ENCODE results near the gene NEU1. TPM values are rescaled to one million over a fixed set of nuclear protein-coding genes. Genes with fewer than 3 reads are reported as not detected.
A peak's percentile ranks its signal among the peaks of the same experiment; 100 is the strongest.
"Not testable (repeated sequence)": the region's sequence is repeated elsewhere in the genome, so short reads cannot be mapped to it uniquely, and the experiment has no call there.

NEU1 gene
- total RNA-seq, 2 experiments from 2014 or later: 12.4 to 12.9 TPM

DNA sequence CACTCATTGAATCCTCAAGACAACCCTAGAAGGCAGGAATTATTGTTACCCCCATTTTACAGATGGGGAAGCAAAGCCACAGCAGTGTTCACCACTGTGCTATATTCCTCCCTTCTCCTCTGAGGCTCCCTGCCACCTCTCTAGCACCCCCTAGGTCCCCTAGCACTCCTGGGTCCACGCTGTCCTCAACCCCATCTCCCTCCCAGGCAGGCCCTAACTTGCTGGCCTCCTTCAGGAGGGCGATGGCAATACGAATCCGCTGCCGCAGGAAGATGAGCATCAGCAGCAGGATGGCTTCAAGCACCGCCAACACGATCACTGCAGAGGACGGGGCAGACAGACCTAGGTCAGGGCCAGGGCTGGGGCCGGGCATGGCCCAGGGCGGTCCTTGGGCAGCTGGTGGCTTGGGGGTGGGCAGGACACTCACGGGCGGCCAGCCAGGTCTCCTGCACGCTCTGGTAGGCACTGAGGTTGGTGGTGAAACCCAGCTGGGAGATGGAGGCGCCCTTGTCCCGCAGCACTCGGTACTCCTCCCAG is 7.8 kb upstream of the NEU1 start:
- Mint-ChIP-seq H3K4me3 (no peak overlapping the region), H3K36me3 (no peaks in the 10 kb centered on the region), H3K27ac (no peak overlapping the region), H3K27me3 (peaks cover 3% of the 10 kb centered on the region), H3K9me3 (no peaks in the 10 kb centered on the region), H3K4me1 (no peaks in the 10 kb centered on the region)
- DNase-seq: no peak

DNA sequence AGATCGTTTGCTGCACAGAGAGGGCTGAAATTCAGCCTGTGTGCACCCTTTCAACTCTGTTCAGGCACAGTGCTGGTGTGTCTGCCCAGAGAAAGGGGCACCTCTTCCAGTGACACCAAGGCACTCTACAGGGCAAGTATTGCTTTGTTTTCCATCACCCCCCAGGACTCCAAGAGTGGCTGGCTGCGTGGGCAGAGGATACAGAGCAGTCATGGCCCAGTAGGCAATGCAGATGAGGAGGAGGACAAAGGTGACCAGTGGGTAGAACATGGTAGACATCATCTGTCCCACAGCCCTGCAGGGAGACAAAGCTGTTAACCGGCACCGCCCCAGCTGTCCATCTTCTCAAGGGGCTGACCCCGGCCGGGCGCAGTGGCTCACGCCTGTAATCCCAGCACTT is 6.7 kb upstream of the NEU1 start:
- no peak overlapping the region for H3K4me3 Mint-ChIP-seq
- H3K9me3 Mint-ChIP-seq: no peaks in the 10 kb centered on the region
- H3K4me1 Mint-ChIP-seq: peaks cover 4% of the 10 kb centered on the region
- no peak for DNase-seq
- H3K27ac Mint-ChIP-seq: no peak overlapping the region
- no peaks in the 10 kb centered on the region for H3K36me3 Mint-ChIP-seq
- peaks cover 3% of the 10 kb centered on the region for H3K27me3 Mint-ChIP-seq

DNA sequence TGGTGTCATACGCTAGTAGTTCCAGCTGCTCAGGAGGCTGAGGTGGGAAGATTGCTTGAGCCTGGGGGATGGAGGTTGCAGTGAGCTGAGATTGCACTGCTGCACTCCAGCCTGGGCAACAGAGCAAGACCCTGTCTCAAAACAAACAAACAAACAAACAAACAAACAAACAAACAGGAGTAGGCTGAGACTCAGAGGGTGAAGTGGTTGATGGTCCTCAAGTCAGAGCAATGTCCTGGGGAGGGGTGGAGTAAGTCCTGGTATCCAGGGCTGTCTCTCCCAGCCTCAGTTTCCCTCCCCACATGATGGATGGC is 6.0 kb upstream of the NEU1 start:
- H3K36me3 Mint-ChIP-seq, H3K4me1 Mint-ChIP-seq: not testable (repeated sequence)

DNA sequence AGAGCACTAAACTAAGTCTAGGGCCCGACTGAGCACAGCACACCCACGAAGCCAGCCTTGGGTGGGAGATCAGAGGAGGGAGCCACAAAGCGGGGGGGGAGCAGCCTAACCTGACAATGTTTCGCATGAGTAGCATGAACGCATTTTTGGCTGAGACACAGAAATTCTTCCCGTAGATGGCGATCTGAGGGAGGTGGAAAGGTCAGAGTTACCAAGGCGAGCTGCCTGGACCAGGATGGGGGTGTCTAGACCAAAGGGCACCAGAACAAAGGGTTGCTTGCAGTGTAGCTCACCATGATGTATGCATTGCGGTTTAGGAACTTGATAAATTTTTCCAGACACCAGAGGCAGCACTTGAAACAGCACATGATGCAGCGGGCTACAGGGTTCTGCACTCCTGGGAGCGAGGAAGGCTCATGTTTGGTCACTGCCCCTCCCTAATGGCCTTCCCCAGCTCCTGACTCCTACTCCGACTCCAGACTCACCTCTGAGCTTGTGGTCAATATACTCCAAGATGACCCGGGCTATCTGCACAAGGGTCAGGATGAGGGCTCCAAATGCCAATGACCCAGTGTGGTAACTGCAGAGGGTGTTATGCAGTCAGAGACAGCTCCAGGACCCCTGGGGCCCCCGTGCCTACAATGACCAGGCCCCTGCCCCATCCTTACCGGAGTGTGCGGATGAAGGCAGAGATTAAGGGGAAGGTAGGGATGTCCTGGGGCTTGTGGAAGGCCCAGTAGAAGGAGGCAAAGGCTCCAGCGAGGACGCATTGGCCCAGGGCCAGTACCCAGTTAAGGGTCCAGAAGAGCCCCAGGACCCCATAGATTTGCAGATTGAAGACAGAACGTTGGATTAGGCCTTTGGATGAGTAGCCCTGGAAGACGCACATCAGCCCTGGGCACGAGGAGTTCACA is 2.8 kb upstream of the NEU1 start:
- Mint-ChIP-seq H3K4me3 (no peak overlapping the region), H3K4me1 (peaks cover 22% of the 10 kb centered on the region), H3K9me3 (no peaks in the 10 kb centered on the region), H3K36me3 (peaks cover 2% of the 10 kb centered on the region), H3K27me3 (no peaks in the 10 kb centered on the region), H3K27ac (no peak overlapping the region)
- no peak for DNase-seq

More for the DNA sequence above, 6.0 kb upstream of the NEU1 start:
- not testable (repeated sequence) for H3K27me3 Mint-ChIP-seq, DNase-seq, H3K27ac Mint-ChIP-seq, H3K4me3 Mint-ChIP-seq, H3K9me3 Mint-ChIP-seq

DNA sequence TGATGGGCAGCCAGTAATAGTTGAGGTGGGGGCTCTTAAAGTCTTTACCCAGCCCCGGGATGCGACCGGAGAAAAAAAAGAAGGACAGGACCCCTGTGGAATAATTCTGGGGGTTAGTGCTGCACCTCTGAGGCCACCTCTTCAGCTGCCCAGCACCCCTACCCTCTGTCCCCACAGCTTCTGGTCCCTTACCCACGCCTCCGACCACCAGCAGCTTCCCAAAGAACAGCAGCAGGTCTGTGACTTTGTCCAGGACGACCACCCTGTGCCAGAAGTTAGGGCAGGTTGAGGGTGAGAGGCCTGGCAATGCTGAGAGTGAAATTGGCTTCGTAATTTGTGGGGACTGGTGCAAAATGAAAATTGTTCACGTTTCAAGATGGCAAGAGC is 2.2 kb upstream of the NEU1 start:
- Mint-ChIP-seq H3K9me3 (no peaks in the 10 kb centered on the region), H3K4me3 (no peak overlapping the region), H3K36me3 (peaks cover 2% of the 10 kb centered on the region), H3K27me3 (no peaks in the 10 kb centered on the region), H3K27ac (no peak overlapping the region), H3K4me1 (peaks cover 22% of the 10 kb centered on the region)
- no peak for DNase-seq

DNA sequence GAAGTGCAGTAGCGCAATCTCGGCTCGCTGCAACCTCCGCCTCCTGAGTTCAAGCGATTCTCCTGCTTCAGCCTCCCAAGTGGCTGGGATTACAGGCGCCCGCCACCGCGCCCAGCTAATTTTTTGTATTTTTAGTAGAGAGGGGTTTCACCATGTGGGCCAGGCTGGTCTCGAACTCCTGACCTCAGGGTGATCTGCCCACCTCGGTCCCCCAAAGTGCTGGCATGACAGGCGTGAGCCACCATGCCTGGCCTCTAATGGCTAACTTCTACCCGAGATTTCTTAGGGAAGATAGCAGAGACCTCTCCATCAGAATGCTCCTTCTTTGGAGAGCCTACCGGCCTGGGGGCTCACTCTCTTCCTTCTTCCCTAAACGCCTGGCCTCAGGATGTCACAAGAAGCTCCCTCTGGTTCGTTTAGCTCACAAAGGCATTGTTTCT is 1.5 kb upstream of the NEU1 start:
- Mint-ChIP-seq H3K4me3 (peak overlapping the region; percentile 92), H3K4me1 (peaks cover 22% of the 10 kb centered on the region), H3K27ac (peak overlapping the region; percentile 93)
- not testable (repeated sequence) for DNase-seq, H3K27me3 Mint-ChIP-seq, H3K9me3 Mint-ChIP-seq, H3K36me3 Mint-ChIP-seq

DNA sequence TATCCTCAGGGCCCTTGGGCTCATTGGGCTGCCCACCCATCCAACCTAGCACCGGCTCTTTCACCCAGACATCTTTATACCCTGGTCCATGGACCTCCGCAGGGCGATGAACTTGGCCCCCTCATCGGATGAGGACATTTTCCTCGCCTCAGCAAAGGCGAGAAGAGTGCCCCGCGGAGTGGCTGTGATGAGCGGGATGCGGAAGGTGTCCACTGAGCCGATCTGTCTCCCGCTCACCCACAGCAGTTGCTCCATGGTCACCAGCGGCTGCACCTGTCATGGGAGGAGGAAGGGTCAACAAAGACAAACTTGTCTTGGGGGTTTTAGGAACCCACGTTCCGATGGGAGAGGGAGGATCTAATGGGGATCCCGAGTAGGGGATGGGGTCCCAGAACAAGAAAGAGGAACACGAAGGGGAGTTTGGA is 690 bp downstream of the NEU1 start:
- Mint-ChIP-seq H3K9me3 (no peaks in the 10 kb centered on the region), H3K36me3 (peaks cover 7% of the 10 kb centered on the region), H3K4me1 (peaks cover 22% of the 10 kb centered on the region), H3K27ac (peak overlapping the region; percentile 93), H3K27me3 (no peaks in the 10 kb centered on the region), H3K4me3 (peak overlapping the region; percentile 92)
- DNase-seq: no peak

DNA sequence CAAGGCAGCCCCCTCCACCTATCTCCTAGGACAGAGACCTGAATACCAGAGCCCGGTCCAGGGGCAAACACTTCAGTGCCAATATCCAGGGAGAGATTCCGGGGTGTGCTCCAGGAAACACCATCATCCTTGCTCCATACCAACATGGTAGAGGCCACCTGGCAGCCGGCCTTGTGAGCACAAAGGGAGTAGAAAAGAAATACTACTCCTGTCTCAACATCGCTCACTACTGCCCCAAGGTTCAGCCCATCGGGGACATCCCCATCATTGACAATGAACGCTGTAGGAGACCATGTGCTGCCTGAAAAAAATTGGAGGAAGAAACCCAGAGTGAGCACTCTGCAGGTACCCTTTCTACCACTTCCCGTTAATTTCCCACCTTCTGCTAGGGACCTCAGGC is 1.5 kb downstream of the NEU1 start:
- H3K4me1 Mint-ChIP-seq: peaks cover 22% of the 10 kb centered on the region
- H3K27ac Mint-ChIP-seq: no peak overlapping the region
- H3K4me3 Mint-ChIP-seq: peak overlapping the region; percentile 7
- DNase-seq: no peak
- H3K36me3 Mint-ChIP-seq: peaks cover 7% of the 10 kb centered on the region
- H3K27me3 Mint-ChIP-seq: no peaks in the 10 kb centered on the region
- H3K9me3 Mint-ChIP-seq: no peaks in the 10 kb centered on the region

DNA sequence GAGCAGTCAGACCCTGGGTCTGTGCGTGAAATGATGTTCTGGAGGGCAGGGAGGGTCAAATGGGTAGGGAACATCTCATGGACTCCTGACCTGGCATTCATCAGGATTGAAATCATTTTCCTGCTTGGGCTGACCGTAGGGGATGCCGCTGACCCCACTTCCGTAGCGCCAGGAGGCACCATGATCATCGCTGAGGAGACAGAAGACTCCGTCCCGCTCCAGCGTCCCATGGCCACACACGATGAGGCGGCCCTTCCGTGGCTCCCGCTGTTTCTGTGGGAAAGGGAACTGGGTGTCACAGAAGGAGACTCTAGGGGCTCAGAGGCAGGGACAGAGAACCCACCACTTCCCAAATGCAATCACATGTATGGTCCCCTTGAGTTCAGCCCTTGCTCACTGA is 2.3 kb downstream of the NEU1 start:
- Mint-ChIP-seq H3K27me3 (no peaks in the 10 kb centered on the region), H3K9me3 (no peaks in the 10 kb centered on the region), H3K27ac (no peak overlapping the region), H3K4me3 (no peak overlapping the region), H3K4me1 (peaks cover 22% of the 10 kb centered on the region), H3K36me3 (peaks cover 7% of the 10 kb centered on the region)
- no peak for DNase-seq

DNA sequence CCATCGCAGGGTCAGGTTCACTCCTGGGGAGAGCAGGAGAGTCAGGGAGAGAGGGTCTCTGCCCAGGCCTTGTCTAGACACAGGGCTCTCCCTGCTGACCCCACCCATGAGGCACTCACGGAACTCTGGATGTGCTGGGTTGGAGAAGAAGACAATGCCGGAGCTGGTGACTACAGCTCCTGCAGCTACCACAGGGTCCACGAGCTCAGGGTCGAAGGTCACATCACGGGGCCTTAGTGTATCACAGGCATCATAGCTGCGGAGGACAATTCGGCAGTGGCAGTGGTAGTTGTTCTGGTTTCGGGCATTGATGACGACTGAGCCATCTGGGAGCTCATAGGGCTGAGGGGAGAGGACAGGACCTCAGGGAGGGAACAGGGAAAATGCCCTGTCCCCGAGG is 2.7 kb downstream of the NEU1 start:
- H3K27ac Mint-ChIP-seq: no peak overlapping the region

DNA sequence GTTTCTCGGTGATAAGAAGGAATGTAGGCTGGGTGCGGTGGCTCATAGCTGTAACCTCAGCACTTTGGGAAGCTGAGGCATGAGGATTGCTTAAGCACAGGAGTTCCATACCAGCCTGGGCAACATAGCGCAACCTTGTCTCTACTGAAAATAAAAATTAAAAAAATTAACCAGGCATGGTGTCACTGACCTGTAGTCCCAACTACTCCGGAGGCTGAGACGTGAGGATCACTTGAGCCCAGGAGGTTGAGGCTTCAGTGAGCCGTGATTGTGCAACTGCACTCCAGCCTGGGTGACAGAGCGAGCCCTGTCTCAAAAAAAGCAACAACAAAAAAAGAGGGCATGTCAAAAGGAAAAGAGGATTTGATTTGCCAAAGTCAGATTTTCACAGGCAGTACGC is 3.9 kb downstream of the NEU1 start:
- H3K4me1 Mint-ChIP-seq: peaks cover 15% of the 10 kb centered on the region
- H3K4me3 Mint-ChIP-seq: no peak overlapping the region
- no peaks in the 10 kb centered on the region for H3K9me3 Mint-ChIP-seq
- no peak overlapping the region for H3K27ac Mint-ChIP-seq
- no peaks in the 10 kb centered on the region for H3K27me3 Mint-ChIP-seq
- no peak for DNase-seq
- peaks cover 7% of the 10 kb centered on the region for H3K36me3 Mint-ChIP-seq

More for the DNA sequence above, 2.7 kb downstream of the NEU1 start:
- Mint-ChIP-seq H3K27me3 (no peaks in the 10 kb centered on the region), H3K4me3 (no peak overlapping the region), H3K36me3 (peaks cover 7% of the 10 kb centered on the region), H3K4me1 (peaks cover 20% of the 10 kb centered on the region), H3K9me3 (no peaks in the 10 kb centered on the region)
- DNase-seq: no peak

DNA sequence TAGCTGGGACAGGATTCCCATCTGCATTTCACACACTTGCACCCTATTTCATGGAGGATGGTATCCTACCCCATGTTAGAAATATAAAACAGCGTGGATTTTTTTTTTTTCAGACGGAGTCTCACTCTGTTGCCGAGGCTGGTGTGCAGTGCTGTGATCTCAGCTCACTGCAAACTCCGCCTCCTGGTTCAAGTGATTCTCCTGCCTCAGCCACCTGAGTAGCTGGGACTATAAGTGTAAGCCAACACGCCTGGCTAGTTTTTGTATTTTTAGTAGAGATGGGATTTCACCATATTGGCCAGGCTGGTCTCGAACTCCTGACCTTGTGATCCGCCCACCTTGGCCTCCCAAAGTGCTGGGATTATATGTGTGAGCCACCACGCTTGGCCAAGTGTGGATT is 4.8 kb downstream of the NEU1 start:
- H3K27ac Mint-ChIP-seq, H3K27me3 Mint-ChIP-seq, H3K4me3 Mint-ChIP-seq, H3K36me3 Mint-ChIP-seq, H3K9me3 Mint-ChIP-seq, H3K4me1 Mint-ChIP-seq, DNase-seq: not testable (repeated sequence)

DNA sequence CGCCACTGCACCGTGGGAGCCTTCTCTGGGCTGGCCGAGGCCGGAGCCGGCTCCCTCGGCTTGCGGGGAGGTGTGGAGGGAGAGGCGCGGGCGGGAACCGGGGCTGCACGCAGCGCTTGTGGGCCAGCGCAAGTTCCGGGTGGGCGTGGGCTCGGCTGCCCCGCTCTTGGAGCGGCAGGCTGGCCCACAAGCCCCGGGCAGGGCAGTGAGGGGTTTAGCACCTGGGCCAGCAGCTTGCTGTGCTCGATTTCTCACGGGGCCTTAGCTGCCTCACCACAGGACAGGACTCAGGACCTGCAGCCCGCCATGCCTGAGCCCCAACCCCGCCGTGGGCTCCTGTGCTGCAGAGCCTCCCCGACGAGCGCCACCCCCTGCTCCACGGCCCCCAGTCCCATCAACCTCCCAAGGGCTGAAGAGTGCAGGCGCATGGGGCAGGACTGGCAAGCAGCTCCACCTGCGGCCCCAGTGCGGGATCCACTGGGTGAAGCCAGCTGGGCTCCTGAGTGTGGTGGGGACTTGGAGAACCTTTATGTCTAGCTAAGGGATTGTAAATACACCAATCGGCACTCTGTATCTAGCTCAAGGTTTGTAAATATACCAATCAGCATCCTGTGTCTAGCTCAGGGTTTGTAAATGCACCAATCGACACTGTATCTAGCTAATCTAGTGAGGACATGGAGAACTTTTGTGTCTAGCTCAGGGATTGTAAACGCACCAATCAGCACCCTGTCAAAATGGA is 10.5 kb downstream of the NEU1 start:
- H3K27ac Mint-ChIP-seq, DNase-seq, H3K27me3 Mint-ChIP-seq, H3K4me1 Mint-ChIP-seq, H3K9me3 Mint-ChIP-seq, H3K4me3 Mint-ChIP-seq, H3K36me3 Mint-ChIP-seq: not testable (repeated sequence)

DNA sequence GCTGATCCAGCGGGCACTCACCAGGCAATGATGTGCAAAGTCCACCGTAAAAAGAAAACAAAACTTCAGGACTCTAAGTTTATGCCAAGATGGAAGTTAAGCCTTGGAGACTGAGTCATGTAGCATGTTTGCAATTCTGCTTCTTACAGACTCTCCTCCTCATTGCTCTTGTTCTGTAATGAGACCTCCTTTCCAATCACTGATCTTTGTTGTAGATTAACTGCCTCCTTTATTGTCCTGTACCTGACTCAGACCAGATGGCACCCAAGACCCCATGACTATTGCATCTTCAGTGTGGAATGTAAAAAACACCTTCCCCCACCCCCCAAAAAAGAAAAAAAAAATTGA is 11.2 kb downstream of the NEU1 start:
- DNase-seq: no peak
- Mint-ChIP-seq H3K9me3 (no peaks in the 10 kb centered on the region), H3K27me3 (no peaks in the 10 kb centered on the region), H3K27ac (no peak overlapping the region), H3K4me3 (no peak overlapping the region), H3K4me1 (no peaks in the 10 kb centered on the region), H3K36me3 (peaks cover 7% of the 10 kb centered on the region)

DNA sequence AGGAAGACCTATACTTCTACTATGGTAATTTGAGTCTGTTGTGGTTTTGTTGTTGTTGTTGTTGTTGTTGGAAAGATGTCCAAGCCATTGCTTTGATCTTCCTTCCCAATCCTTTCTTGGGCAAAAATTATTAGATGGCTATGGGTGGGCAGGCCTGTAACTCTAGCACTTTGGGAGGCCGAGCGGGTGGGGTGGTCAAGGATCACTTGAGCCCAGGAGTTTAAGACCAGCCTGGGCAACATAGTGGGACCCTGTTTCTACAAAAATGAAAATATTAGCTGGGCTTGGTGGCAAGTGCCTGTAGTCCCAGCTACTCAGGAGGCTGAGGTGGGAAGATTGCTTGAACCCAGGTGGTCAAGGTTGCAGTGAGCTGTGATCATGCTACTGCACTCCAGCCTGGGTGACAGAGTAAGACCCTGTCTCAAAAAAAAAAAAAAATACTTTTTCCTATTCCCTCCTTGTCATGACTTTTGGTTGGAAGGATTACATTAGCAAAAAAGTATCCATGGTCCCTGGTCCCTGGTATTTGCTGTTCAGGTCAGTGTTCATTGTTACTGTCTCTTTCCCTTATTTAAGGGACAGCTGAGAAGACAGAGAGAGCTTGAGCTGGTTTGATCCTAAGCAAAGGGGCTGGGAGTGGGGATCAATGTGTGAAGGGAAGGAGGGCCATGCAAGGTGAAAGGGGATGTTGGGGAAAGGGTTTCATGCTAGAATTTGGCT is 11.7 kb downstream of the NEU1 start:
- peaks cover 7% of the 10 kb centered on the region for H3K36me3 Mint-ChIP-seq
- no peaks in the 10 kb centered on the region for H3K4me1 Mint-ChIP-seq
- H3K4me3 Mint-ChIP-seq: no peak overlapping the region
- no peaks in the 10 kb centered on the region for H3K9me3 Mint-ChIP-seq
- DNase-seq: no peak
- H3K27ac Mint-ChIP-seq: no peak overlapping the region
- no peaks in the 10 kb centered on the region for H3K27me3 Mint-ChIP-seq

Measured in activated naive CD8-positive, alpha-beta T cell treated with anti-CD3 and anti-CD28 coated beads for 36 hours (primary cell).